ENCODE measurements around the gene FMNL2.
"Not testable (repeated sequence)": the region's sequence is repeated elsewhere in the genome, so short reads cannot be mapped to it uniquely, and the experiment has no call there.

Gene FMNL2

DNA sequence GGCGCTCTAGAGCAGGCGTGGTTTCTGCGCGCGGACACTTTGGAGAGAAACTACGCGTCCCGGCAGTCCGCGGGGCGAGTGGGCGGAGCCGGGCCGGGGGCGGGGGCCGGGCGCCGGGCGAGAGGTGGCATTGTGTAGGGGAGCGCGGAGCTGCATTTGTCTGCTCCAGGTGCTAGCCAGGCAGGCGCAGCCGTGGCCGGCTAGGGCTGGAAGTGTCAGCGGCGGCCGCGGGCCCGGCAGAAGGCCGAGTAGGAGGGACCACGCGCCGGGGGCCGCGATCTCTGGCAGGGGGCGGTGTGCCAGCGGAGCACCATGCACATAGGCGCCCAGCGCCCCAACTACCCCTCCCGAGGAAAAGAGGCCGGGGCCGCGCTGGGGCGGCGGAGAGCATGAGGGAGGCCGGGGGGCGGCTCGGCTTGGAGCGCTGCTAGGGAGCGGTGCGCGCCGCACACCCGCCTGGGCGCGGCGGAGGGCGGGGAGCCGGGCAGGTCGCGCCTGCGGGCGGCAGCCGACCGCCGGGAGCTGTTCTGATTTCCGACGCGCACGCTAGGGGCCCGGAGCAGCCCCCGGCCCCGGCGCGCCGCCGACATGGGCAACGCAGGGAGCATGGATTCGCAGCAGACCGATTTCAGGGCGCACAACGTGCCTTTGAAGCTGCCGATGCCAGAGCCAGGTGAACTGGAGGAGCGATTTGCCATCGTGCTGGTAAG, at the start of gene FMNL2:
FMNL2 (plus strand) TSS at position 159 of the 710 bp plus-strand sequence.
- peak; percentile 94 for DNase-seq

DNA sequence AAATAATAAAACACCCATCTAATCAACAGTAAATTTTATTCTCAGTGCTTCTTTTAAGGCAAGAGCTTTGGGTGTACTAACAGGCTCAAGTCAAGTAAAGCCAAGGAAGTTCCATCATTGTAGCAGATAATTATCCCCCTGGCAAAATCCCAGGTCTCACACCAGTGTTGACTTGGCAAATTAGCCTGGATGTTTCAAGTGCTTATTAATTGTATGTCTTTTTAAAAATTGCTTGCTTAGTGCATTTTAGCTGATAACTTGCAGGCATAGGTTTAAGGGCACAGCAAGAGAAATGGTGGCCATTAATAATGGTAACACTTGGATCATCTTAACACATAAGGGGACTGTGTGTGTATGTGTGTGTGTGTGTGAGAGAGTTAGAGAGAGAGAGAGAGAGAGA, 42.0 kb upstream of the FMNL2 start:
- no peak for DNase-seq

DNA sequence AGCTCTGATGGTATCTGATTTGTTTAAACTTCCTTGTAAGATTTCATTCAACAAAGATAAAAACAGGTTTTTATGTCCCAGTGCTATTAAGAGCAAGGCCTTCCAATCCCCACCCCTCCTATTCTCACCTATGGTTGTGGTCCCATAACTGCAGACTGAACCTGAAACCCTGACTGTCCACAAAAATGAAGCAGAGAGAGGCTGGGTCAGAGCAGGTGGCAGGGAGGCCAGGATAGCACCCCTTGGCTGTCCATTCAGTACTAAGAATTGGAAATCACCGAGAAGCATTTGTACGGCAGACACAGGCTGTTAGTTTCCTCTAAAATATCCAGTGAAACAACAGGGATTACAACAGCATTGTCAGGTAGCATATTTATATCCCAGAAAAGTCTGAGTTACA, 37.3 kb upstream of the FMNL2 start:
- no peak for DNase-seq

- no peak for DNase-seq
Observed at GRCh38 chr2:152298754-152299153, 36.2 kb upstream of the FMNL2 start.

DNA sequence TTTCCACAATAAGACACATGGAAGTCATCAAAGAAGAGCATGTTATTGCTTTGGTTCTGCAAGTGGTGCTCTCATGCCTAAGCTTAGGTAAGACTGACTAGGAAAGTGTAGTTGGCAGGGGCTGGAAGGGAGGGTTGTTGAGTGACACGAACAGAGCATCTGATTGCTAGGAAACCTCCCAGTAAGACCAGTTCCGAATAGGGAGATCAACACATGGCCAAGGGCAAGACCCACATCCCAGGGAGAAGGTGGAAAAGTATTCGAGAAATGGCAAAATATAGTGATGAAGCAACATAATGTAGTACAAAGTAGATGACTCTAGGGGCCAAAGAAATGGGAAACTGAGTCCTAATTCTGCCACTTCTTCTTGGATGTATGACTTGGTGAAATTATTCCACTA, 33.8 kb upstream of the FMNL2 start:
- no peak for DNase-seq

GRCh38 chr2:152303951-152304350, 31.0 kb upstream of the FMNL2 start:
- no peak for DNase-seq

- no peak for DNase-seq
Observed at GRCh38 chr2:152304836-152305235, 30.1 kb upstream of the FMNL2 start.

- DNase-seq, result no peak
Observed at GRCh38 chr2:152307863-152308262, 27.1 kb upstream of the FMNL2 start.

DNA sequence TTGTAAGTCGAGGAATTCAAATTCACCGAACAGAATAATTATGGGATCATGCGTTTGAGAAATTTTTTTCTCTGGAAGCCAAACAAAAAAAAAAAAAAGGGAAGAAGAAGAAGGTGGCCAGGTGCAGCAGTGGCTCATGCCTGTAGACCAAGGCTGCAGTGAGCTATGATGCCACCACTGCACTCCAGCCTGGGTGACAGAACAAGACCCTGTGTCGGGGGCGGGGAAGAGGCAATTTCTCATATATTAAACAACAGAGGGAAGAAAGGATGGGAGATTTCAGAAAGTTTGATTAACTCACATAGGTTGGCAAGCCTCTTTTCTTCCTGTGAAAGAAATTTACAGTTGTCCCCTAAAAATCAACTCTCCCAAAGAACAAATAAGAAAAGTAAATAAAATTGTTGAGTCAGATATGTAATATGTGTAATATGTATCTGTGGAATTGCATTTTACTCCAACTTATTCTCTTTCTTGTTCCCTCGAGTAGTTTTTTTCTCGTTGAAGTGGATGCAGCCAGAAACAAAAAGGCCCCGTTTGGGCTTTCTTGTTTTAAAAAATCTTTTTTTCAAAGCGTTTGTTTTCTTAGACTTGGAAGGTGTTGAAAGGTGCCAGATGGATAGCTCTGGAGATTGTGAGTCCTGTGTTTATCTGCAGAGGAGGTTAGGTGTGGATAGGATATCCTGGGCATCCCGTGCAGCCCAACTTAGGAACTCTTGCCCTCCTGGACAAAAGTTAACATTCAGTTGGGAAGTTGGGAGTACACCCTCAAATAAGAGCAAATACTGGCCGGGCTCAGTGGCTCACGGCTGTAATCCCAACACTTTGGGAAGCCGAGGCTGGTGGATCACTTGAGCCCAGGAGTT, 25.4 kb upstream of the FMNL2 start:
- DNase-seq, result peak; percentile 22

DNA sequence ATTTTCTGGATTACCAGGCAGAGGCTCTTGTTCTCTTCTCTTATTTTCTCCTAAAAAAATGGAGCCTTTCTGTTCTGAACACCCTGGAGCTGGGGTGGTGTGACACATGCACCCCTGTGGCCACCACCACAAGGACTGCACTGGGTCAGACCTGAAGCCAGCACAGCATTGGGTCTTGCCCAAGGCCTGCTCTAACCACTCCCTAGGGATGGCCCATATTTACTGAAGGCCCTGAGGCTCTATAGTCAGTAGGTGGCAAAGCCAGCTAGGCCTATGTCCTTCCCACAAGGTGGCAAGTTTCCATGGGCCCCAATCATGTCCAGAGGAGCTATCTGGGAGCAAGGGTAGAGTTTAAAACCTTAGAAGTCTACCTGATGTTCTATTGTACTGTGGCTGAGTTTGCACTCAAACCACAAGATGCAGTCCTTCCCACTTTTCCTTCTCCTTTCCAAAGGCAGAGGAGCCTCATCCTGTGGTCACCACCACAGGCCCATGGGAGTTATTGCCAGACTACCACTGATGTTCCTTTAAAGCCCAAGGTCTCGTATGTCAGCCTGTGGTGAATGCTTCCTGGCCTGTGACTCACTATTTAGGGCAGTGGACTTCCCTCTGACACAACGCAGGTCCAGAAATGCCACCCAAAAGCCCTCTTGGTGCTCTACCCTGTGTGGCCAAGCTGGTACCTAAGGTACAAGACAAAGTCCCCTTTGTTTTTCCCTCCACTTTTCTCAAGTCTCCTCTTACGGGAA, 15.0 kb upstream of the FMNL2 start:
- DNase-seq, result no peak

- DNase-seq, result no peak
Observed at GRCh38 chr2:152320814-152321213, 14.2 kb upstream of the FMNL2 start.

GRCh38 chr2:152322222-152322621, 12.8 kb upstream of the FMNL2 start:
- no peak for DNase-seq

DNA sequence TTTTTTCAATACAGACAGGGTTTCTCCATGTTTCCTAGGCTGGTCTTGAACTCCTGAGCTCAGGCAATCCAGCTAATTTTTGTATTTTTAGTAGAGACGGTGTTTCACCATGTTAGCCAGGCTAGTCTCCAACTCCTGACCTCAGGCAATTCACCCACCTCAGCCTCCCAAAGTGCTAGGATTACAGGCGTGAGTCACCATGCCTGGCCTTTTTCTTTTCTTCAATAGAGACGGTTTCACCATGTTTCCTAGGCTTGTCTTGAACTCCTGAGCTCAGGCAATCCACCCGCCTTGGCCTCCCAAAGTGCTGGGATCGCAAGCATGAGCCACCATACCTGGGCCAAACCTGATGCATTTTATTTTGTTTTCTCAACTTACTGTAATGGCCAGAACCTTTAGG, 9.8 kb upstream of the FMNL2 start:
- DNase-seq, result not testable (repeated sequence)

- no peak for DNase-seq
Observed at GRCh38 chr2:152326710-152327109, 8.3 kb upstream of the FMNL2 start.

- no peak for DNase-seq
Observed at GRCh38 chr2:152328013-152328412, 7.0 kb upstream of the FMNL2 start.

GRCh38 chr2:152330235-152330866, 4.6 kb upstream of the FMNL2 start:
- DNase-seq, result peak; percentile 20

DNA sequence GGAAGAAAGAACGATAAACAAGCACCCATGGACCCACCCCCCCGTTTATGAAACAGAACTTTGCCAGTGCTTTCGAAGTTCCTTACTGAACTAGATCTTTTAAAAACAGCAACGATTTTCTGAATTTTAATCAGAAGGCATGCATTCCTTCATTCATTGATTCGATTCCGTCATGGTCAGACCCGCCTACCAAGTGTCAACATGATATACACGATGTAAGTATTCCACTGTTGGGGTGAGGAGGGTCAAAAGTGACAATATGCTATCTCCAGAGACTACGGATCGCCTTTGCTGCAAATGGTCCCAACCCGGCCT, 316 bp upstream of the FMNL2 start:
- DNase-seq, result no peak

- DNase-seq, result peak; percentile 58
Observed at GRCh38 chr2:152335726-152336118, 748 bp downstream of the FMNL2 start.

DNA sequence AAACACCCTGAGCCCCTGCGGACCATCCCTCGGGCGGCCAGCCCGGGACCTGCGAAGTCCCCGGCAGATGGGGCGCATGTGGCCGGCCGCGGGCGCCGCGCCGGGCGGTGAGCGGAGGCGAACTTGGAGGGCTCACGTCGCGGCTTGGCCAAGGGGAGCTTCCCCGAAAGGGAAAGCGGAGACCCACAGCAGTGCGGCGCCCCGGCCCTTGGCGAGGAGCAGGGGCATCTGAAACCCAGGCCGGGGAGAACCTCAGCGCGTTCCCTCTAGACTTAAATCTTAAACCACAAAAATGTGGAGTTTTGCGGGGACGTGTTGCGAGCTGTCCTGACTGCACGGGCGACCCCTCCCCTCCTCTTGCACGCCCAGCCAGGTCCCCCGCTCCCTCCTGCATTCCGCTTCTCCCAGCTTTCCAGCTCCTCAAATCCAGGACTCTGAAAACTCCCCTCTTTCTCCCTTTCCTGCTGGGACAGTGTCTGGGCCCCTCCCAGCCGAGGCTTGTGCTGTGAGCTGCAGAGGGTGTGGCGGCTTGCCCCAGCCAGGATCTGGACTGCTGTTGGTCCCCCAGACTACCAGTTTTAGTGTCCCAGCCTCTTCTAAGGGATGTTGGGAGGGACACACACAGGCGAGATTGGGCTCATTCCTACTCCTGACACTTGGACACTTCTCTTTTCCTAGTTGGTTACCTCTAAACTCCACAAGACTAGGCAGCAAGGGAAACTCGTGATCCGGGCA, 1.3 kb downstream of the FMNL2 start:
- DNase-seq, result peak; percentile 58

- peak; percentile 66 for DNase-seq
Observed at GRCh38 chr2:152336854-152337510, 2.0 kb downstream of the FMNL2 start.

DNA sequence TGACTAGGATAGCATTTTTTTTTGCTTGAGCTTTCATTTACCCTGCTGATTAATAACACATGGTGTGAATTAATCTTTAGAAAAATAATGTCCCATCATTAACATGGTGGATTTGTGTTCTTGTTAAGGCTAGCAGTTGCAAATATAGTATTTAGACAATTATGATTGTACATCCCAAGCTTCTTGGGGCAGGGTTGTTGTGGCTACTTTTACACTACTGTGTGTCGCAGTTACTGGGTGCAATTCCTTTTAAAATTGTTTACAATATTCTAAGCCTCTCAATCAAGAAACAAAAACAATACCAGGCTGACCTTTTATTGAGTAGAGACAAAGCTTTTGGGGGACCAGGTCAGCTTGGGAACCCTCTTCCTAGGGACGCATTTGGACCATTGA, 2.5 kb downstream of the FMNL2 start:
- DNase-seq, result no peak

Measured in NCI-H82 (cell line).